Panc1 (cell line): ENCODE measurements around the gene TMEM229B.

Source experiments
- CTCF ChIP-seq: fragments of 450-650 bp; IDR thresholded peaks from 2 replicates; pipeline ENCODE4 v1.5.1; 2017; ENCODE audit warnings: mild to moderate bottlenecking
- POLR2AphosphoS5 ChIP-seq: IDR thresholded peaks from 2 replicates; pipeline ENCODE4 v1.6.1; 2012; ENCODE audit warnings: mild to moderate bottlenecking, low read depth, low read length, moderate library complexity
- SIN3A ChIP-seq: IDR thresholded peaks from 2 replicates; pipeline ENCODE4 v1.6.1; 2012; ENCODE audit warnings: low read depth, mild to moderate bottlenecking, low read length, moderate library complexity, borderline replicate concordance; ENCODE audit not compliant: insufficient read depth

GRCh38 chr14:67474366-67474765 is 14.2 kb downstream of the TMEM229B start:
- no peak for TF ChIP-seq CTCF
- no peak for TF ChIP-seq POLR2AphosphoS5
- no peak for TF ChIP-seq SIN3A
